ENCODE measurements around the gene PTGFRN. TPM values are rescaled to one million over a fixed set of nuclear protein-coding genes. Genes with fewer than 3 reads are reported as not detected.
"Not testable (repeated sequence)": the region's sequence is repeated elsewhere in the genome, so short reads cannot be mapped to it uniquely, and the experiment has no call there.

Gene PTGFRN
- total RNA-seq, 2 donors from 2014 or later, result 41.6 to 43.2 TPM

DNA sequence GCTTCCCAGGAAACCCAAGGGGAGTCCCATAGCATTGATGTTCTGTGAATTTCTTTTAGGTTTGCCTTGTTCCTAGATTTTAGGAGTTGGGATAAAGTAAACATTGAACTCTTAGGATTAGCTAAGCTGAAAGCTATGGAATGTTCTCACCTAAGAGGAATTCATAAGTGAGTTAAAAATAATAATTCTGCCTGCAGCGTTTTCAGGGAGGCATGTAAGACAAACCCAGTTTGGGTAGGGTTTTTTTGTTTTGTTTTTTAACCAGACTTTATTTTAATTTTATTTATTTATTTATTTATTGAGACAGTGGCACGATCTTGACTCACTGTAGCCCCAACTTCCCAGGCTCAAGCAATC lies 62.9 kb downstream of the PTGFRN start:
- Histone ChIP-seq H3K4me1 (ENCODE audit: control insufficient read depth, insufficient read depth, low read length) (no peaks in the 10 kb centered on the region), H3K9me3 (ENCODE audit: control insufficient read depth, low read length) (peaks cover 32% of the 10 kb centered on the region), H3K9ac (ENCODE audit: extremely low read depth, low read length, poor library complexity, severe bottlenecking) (no peak overlapping the region), H3K4me3 (ENCODE audit: low read length) (no peak overlapping the region), H3K27me3 (ENCODE audit: control insufficient read depth, insufficient read depth, low read length, poor library complexity, severe bottlenecking) (no peaks in the 10 kb centered on the region), H3K27ac (ENCODE audit: low read depth, low read length) (no peak overlapping the region), H3K36me3 (ENCODE audit: control insufficient read depth, insufficient read depth, low read length) (peaks cover 33% of the 10 kb centered on the region)
- H3K36me3 Mint-ChIP-seq (ENCODE audit: low read depth), result peaks cover 66% of the 10 kb centered on the region
- no peak overlapping the region for H3K27ac Mint-ChIP-seq
- 93 to 100% methylated on average over 1 to 2 of the region's 2 CpGs for whole genome bisulfite sequencing, 2 experiments (ENCODE audit: insufficient coverage in 1 of 2, insufficient read length in 1 of 2)
- no peak overlapping the region for H3K4me3 Mint-ChIP-seq
- TF ChIP-seq, protein P1, sequence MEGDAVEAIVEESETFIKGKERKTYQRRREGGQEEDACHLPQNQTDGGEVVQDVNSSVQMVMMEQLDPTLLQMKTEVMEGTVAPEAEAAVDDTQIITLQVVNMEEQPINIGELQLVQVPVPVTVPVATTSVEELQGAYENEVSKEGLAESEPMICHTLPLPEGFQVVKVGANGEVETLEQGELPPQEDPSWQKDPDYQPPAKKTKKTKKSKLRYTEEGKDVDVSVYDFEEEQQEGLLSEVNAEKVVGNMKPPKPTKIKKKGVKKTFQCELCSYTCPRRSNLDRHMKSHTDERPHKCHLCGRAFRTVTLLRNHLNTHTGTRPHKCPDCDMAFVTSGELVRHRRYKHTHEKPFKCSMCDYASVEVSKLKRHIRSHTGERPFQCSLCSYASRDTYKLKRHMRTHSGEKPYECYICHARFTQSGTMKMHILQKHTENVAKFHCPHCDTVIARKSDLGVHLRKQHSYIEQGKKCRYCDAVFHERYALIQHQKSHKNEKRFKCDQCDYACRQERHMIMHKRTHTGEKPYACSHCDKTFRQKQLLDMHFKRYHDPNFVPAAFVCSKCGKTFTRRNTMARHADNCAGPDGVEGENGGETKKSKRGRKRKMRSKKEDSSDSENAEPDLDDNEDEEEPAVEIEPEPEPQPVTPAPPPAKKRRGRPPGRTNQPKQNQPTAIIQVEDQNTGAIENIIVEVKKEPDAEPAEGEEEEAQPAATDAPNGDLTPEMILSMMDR (conservative IDR thresholded peaks at IDR 0.05), result no peak
- H3K27me3 Mint-ChIP-seq (ENCODE audit: insufficient read depth), result no peaks in the 10 kb centered on the region
- no peaks in the 10 kb centered on the region for H3K4me1 Mint-ChIP-seq
- peaks cover 52% of the 10 kb centered on the region for H3K9me3 Mint-ChIP-seq
- no peak for DNase-seq

DNA sequence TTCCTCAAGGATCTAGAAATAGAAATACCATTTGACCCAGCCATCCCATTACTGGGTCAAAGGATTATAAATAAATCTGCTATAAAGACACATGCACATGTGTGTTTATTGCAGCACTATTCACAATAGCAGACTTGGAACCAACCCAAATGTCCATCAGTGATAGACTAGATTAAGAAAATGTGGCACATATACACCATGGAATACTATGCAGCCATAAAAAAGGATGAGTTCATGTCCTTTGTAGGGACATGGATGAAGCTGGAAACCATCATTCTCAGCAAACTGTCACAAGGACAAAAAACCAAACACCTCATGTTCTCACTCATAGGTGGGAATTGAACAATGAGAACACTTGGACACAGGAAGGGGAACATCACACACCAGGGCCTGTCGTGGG lies 70.6 kb downstream of the PTGFRN start:
- WGBS, 2 experiments (ENCODE audit: insufficient coverage in 1 of 2, insufficient read length in 1 of 2), result 100% methylated on average over 1 of the region's 1 CpG; no CpG with 5 or more reads in 1 of the 2 experiments
- not testable (repeated sequence) for H3K4me1 Mint-ChIP-seq

DNA sequence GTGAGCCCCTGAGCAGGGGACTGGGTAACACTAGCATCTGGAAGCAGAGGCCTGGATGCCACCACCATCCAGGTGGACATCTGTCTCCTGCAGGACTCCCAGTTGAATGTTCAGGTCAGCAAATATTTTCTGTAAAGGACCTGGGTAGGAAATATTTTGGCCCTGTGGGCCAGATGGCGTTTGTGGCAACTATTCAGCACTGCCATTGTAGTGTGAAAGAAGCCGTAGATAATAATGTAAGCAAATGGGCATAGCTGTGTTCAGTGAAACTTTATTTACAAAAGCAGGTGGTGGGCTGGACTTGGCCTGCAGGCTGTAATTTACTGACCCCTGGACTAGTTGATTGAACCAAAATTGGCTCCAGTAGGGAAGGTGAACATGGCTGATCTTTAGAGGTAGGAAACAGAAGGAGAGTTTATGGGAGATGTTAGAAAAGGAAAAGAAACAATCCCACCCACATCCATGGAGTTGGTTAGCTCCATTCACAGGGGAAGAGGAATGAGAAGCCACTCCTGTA lies 71.9 kb downstream of the PTGFRN start:
- Mint-ChIP-seq H3K9me3 (peaks cover 20% of the 10 kb centered on the region), H3K4me3 (no peak overlapping the region), H3K27ac (no peak overlapping the region), H3K4me1 (peaks cover 5% of the 10 kb centered on the region), H3K27me3 (ENCODE audit: insufficient read depth) (no peaks in the 10 kb centered on the region), H3K36me3 (ENCODE audit: low read depth) (peaks cover 27% of the 10 kb centered on the region)
- H3K27ac ChIP-seq (ENCODE audit: low read depth, low read length), result no peak overlapping the region
- H3K9ac ChIP-seq (ENCODE audit: extremely low read depth, low read length, poor library complexity, severe bottlenecking), result no peak overlapping the region
- no peaks in the 10 kb centered on the region for H3K27me3 ChIP-seq (ENCODE audit: control insufficient read depth, insufficient read depth, low read length, poor library complexity, severe bottlenecking)
- 93 to 100% methylated on average over 2 of the region's 2 CpGs for WGBS, 2 experiments (ENCODE audit: insufficient coverage in 1 of 2, insufficient read length in 1 of 2)
- H3K4me1 ChIP-seq (ENCODE audit: control insufficient read depth, insufficient read depth, low read length), result no peaks in the 10 kb centered on the region
- H3K9me3 ChIP-seq (ENCODE audit: control insufficient read depth, low read length), result no peaks in the 10 kb centered on the region
- TF ChIP-seq, protein P1 (conservative IDR thresholded peaks at IDR 0.05), result no peak
- H3K4me3 ChIP-seq (ENCODE audit: low read length), result no peak overlapping the region
- no peak for DNase-seq
- peaks cover 9% of the 10 kb centered on the region for H3K36me3 ChIP-seq (ENCODE audit: control insufficient read depth, insufficient read depth, low read length)

More for the DNA sequence above, 70.6 kb downstream of the PTGFRN start:
- not testable (repeated sequence) for H3K9ac ChIP-seq (ENCODE audit: extremely low read depth, low read length, poor library complexity, severe bottlenecking); H3K27me3 Mint-ChIP-seq (ENCODE audit: insufficient read depth); H3K27ac ChIP-seq (ENCODE audit: low read depth, low read length); H3K27me3 ChIP-seq (ENCODE audit: control insufficient read depth, insufficient read depth, low read length, poor library complexity, severe bottlenecking); H3K4me1 ChIP-seq (ENCODE audit: control insufficient read depth, insufficient read depth, low read length); H3K36me3 ChIP-seq (ENCODE audit: control insufficient read depth, insufficient read depth, low read length); H3K9me3 ChIP-seq (ENCODE audit: control insufficient read depth, low read length); DNase-seq; H3K27ac Mint-ChIP-seq; H3K4me3 Mint-ChIP-seq; H3K4me3 ChIP-seq (ENCODE audit: low read length)
- H3K36me3 Mint-ChIP-seq (ENCODE audit: low read depth), result peaks cover 36% of the 10 kb centered on the region
- peaks cover 32% of the 10 kb centered on the region for H3K9me3 Mint-ChIP-seq
